GM12878 (cell line): Measurements from ENCODE around the gene NEO1. TPM values are rescaled to one million over a fixed set of nuclear protein-coding genes. Genes with fewer than 3 reads are reported as not detected.

Experiments used
- ATAC-seq: fragments of 200-7000 bp; cut with Tn5 transposase; 3 replicates; pipeline ENCODE4 v1.9.1; 2020; ENCODE audit warnings: mild to moderate bottlenecking, moderate library complexity
- BruUV-seq: library from RNA; stranded (reverse); fragments of 400-500 nt; replicated peaks from 2 replicates; lab custom pipeline; 2021; lab: Mats Ljungman, UMichigan
- CTCF ChIA-PET: fragments of 300-600 bp; sonication (Branson Sonifier 250); formaldehyde crosslinking; extraction: SDS; loops from one replicate; lab custom pipeline; 2021; ENCODE audit warnings: inconsistent platforms; lab: Yijun Ruan, JAX
- POLR2A ChIA-PET: fragments of 350-600 bp; formaldehyde crosslinking; extraction: SDS; loops from one replicate; lab custom pipeline; 2021; ENCODE audit warnings: inconsistent platforms; lab: Charles Lee
- RAD21 ChIA-PET: fragments of 300-600 bp; sonication (Branson Sonifier 250); formaldehyde crosslinking; loops from one replicate; lab custom pipeline; 2023; ENCODE audit warnings: antibody characterized with exemption; ENCODE audit not compliant: unreplicated experiment; lab: Charles Lee
- SMC1A ChIA-PET: fragments of 300-600 bp; sonication (Branson Sonifier 250); formaldehyde crosslinking; loops from one replicate; lab custom pipeline; 2023; ENCODE audit not compliant: unreplicated experiment, uncharacterized antibody; lab: Charles Lee
- DNase-seq: peaks from one replicate; pipeline ENCODE4 v3.0.0-alpha.2; 2011; ENCODE audit warnings: low read depth, low spot score
- FAIRE-seq: peaks from 3 replicates; lab custom pipeline; 2011; peaks lifted over from hg19 to GRCh38; lab: Jason Lieb, UNC
- H2AFZ ChIP-seq: 2 replicates; pipeline ENCODE4 v1.6.0; 2011; ENCODE audit warnings: low read depth, low read length, control low read depth; ENCODE audit not compliant: control insufficient read depth
- H3K27ac ChIP-seq: 2 replicates; pipeline ENCODE4 v1.5.1; 2011; ENCODE audit warnings: control low read depth; ENCODE audit not compliant: control insufficient read depth, insufficient read depth
- H3K27me3 ChIP-seq, 2 experiments: replicated peaks in 1 of 2; 2 replicates each; pipeline versions ENCODE4 v1.6.0 to v1.6.1; 2011; ENCODE audit warnings: low read length in 1 of 2; ENCODE audit not compliant: control insufficient read depth in 2 of 2, insufficient read depth in 2 of 2
- H3K36me3 ChIP-seq, 2 experiments: 2 replicates each; pipeline ENCODE4 v1.5.1; 2011; ENCODE audit warnings: low read length in 1 of 2; ENCODE audit not compliant: control insufficient read depth in 2 of 2, insufficient read depth in 2 of 2
- H3K4me1 ChIP-seq: 2 replicates; pipeline ENCODE4 v1.6.1; 2011; ENCODE audit warnings: mild to moderate bottlenecking, low read length, moderate library complexity, mixed read lengths; ENCODE audit not compliant: control insufficient read depth, insufficient read depth
- H3K4me2 ChIP-seq: 2 replicates; pipeline ENCODE4 v1.6.0; 2011; ENCODE audit warnings: control low read depth; ENCODE audit not compliant: control insufficient read depth, insufficient read depth
- H3K4me3 ChIP-seq: fragments of 200-600 bp; sonication (generic); 2 replicates; pipeline ENCODE4 v1.5.1; 2016
- H3K79me2 ChIP-seq: 2 replicates; pipeline ENCODE4 v1.6.0; 2011; ENCODE audit warnings: low read length; ENCODE audit not compliant: control insufficient read depth, insufficient read depth
- H3K9ac ChIP-seq: 2 replicates; pipeline ENCODE4 v1.8.0; 2011; ENCODE audit warnings: low read length, control low read depth, mixed read lengths; ENCODE audit not compliant: control insufficient read depth, insufficient read depth
- H3K9me3 ChIP-seq: replicated peaks from 3 replicates; pipeline ENCODE4 v1.5.1; 2011; ENCODE audit warnings: mild to moderate bottlenecking, low read length; ENCODE audit not compliant: control insufficient read depth, insufficient read depth
- H4K20me1 ChIP-seq: 2 replicates; pipeline ENCODE4 v1.6.0; 2011; ENCODE audit not compliant: control insufficient read depth, insufficient read depth
- BMI1 ChIP-seq: fragments of 450-650 bp; IDR thresholded peaks from 2 replicates; pipeline ENCODE4 v1.6.1; 2016; ENCODE audit warnings: mild to moderate bottlenecking, moderate library complexity, borderline replicate concordance
- CEBPZ ChIP-seq: fragments of 150-350 bp; IDR thresholded peaks from 2 replicates; pipeline ENCODE4 v1.6.1; 2016; ENCODE audit warnings: low read depth, low read length
- ETV6 ChIP-seq, 2 experiments: fragments of 450-650 bp in 1 of 2; IDR thresholded peaks in 1 of 2; conservative IDR thresholded peaks in 1 of 2; 2 replicates each; pipeline ENCODE4 v1.6.1; 2014; ENCODE audit warnings: antibody characterized with exemption in 1 of 2, borderline replicate concordance in 1 of 2, low read depth in 1 of 2, mild to moderate bottlenecking in 1 of 2, moderate library complexity in 1 of 2
- HDAC2 ChIP-seq: fragments of 200-600 bp; sonication (generic); IDR thresholded peaks from 2 replicates; pipeline ENCODE4 v1.6.1; 2017
- MLLT1 ChIP-seq: fragments of 450-650 bp; IDR thresholded peaks from 2 replicates; pipeline ENCODE4 v1.6.1; 2016; ENCODE audit warnings: mild to moderate bottlenecking
- PAX5 ChIP-seq: IDR thresholded peaks from 2 replicates; pipeline ENCODE4 v1.6.1; 2011; ENCODE audit warnings: low read depth, low read length, borderline replicate concordance
- SPI1 ChIP-seq: IDR thresholded peaks from 2 replicates; pipeline ENCODE4 v1.6.1; 2011; ENCODE audit warnings: low read depth, mild to moderate bottlenecking, low read length, moderate library complexity, borderline replicate concordance; ENCODE audit not compliant: insufficient read depth
- SUZ12 ChIP-seq: fragments of 200-600 bp; sonication (generic); IDR thresholded peaks from one replicate; pipeline ENCODE4 v1.6.1; 2018; ENCODE audit warnings: antibody characterized with exemption, mild to moderate bottlenecking; ENCODE audit not compliant: unreplicated experiment
- TAF1 ChIP-seq: IDR thresholded peaks from 2 replicates; pipeline ENCODE4 v1.6.1; 2011; ENCODE audit warnings: mild to moderate bottlenecking, low read depth, low read length, borderline replicate concordance
- WRNIP1 ChIP-seq: IDR thresholded peaks from 2 replicates; pipeline ENCODE4 v1.6.1; 2011; ENCODE audit warnings: low read depth, low read length, improper control_type of control experiment, borderline replicate concordance
- WGBS: methylation state at CpG from one replicate; pipeline ENCODE4 v1.1.6; 2016; ENCODE audit warnings: low lambda C conversion rate; ENCODE audit not compliant: insufficient replicate concordance, insufficient coverage; ENCODE audit errors: missing lambda C conversion rate; 5-methylcytosine and 5-hydroxymethylcytosine counted together
- in situ Hi-C: fragments of 300-500 bp; cut with MboI; formaldehyde crosslinking; loops from 9 replicates; pipeline ENCODE4 v1.14.3; 2018; ENCODE audit warnings: mixed read lengths
- intact Hi-C: fragments of 100-400 bp; cut with micrococcal nuclease; formaldehyde crosslinking; loops from one replicate; pipeline ENCODE4 v1.14.2; 2022; ENCODE audit not compliant: unreplicated experiment
- polyA plus RNA-seq, 11 experiments: library from polyadenylated mRNA; depleted of rRNA in 4 of 11; unstranded in 6 of 11; stranded (reverse) in 5 of 11; fragments of >200 nt; fragmentation: Nextera tagmentation in 4 of 11; fragmentation: Illumina TruSeq in 1 of 11; extraction: Ambion mirVana in 4 of 11; extraction: Trizol in 1 of 11; gene quantifications; 1 replicate in 1 of 11; 2 replicates in 10 of 11; pipeline versions ENCODE4 v1.2.1 to v1.2.3, GENCODE V29; 2011 to 2016; ENCODE audit warnings: inconsistent platforms in 2 of 11, missing spikeins in 2 of 11, low read depth in 1 of 11
- total RNA-seq, 4 experiments: library from RNA; depleted of rRNA in 3 of 4; stranded (reverse); fragments of >200 nt in 3 of 4; fragmentation: Illumina TruSeq in 1 of 4; extraction: Trizol in 1 of 4; gene quantifications; 2 replicates each; pipeline versions ENCODE4 v1.2.1 to v1.2.3, GENCODE V29; 2013 to 2021
- TF ChIP-seq, protein P1 (sequence below): IDR thresholded peaks from 2 replicates; pipeline ENCODE4 v1.6.1; 2011; ENCODE audit warnings: borderline replicate concordance, low read depth, mild to moderate bottlenecking, moderate library complexity, low read length; ENCODE audit not compliant: insufficient read depth, poor library complexity, severe bottlenecking
- TF ChIP-seq, protein P2 (sequence below): fragments of 450-650 bp; IDR thresholded peaks from 2 replicates; pipeline ENCODE4 v1.6.1; 2017; ENCODE audit warnings: mild to moderate bottlenecking

NEO1 gene
- total and polyA plus RNA-seq, 10 of the 15 experiments (the other 5 are each of a cell fraction or from before 2014, with no cell fraction given), result 0.03 to 2.0 (median 0.32) TPM

GRCh38 chr15:73024168-73024567 lies 28.1 kb upstream of the NEO1 start (continued):
- TF ChIP-seq CEBPZ, result no peak
- no peak for TF ChIP-seq SPI1

DNA sequence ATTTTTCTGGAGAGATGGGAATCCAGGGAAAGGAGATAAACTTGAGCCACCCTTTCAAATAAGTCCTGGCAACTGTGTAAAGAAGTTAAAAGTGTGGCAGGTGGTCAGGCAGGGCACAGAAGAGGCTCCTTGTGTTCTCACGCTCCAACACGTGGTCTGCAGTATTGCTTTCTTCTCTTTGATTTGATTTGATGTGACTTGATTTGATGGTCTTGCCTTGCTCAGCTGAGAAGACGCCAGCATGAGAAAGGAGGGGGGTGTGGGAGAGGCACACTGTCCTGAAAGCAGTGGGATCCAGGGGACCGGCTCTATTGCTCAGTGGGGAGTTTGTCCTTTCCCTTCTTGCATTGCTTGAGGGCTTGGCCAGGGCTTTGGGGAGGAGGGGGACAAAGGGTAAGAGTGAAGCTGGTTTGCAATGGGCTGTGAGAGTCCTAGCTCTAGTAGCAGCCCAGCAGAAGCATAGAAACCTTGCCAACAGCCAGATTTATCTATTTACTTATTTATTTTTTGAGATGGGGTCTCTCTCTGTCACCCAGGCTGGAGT lies 25.7 kb upstream of the NEO1 start:
- Histone ChIP-seq H2AFZ (no peak overlapping the region), H3K36me3 (no peaks in the 10 kb centered on the region), H3K27ac (no peak overlapping the region), H4K20me1 (no peaks in the 10 kb centered on the region), H3K9me3 (no peaks in the 10 kb centered on the region), H3K4me3 (no peak overlapping the region), H3K4me2 (no peak overlapping the region), H3K27me3 (no peaks in the 10 kb centered on the region; a peak in 2 of 4 replicates), H3K79me2 (no peaks in the 10 kb centered on the region), H3K9ac (no peak overlapping the region), H3K4me1 (no peaks in the 10 kb centered on the region)
- FAIRE-seq, result no peak
- no TSS peak for BruUV-seq
- no peak for ATAC-seq
- 7% methylated on average over 4 of the region's 4 CpGs for WGBS
- DNase-seq, result no peak
- ChIA-PET POLR2A (no interaction called here), RAD21 (no interaction called here), SMC1A (no interaction called here), CTCF (interaction anchor here (0.7 to 1.4 kb wide), 2 partner anchors 10 to 230 kb away, joined by 3 to 5 read pairs; no protein-coding TSS in a partner anchor)
- in situ Hi-C loops (no loop called here), intact Hi-C loops (no loop called here)
- TF ChIP-seq SUZ12, result no peak
- TF ChIP-seq HDAC2, result no peak
- TF ChIP-seq, protein P1, sequence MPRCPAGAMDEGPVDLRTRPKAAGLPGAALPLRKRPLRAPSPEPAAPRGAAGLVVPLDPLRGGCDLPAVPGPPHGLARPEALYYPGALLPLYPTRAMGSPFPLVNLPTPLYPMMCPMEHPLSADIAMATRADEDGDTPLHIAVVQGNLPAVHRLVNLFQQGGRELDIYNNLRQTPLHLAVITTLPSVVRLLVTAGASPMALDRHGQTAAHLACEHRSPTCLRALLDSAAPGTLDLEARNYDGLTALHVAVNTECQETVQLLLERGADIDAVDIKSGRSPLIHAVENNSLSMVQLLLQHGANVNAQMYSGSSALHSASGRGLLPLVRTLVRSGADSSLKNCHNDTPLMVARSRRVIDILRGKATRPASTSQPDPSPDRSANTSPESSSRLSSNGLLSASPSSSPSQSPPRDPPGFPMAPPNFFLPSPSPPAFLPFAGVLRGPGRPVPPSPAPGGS, result no peak
- TF ChIP-seq, protein P2, sequence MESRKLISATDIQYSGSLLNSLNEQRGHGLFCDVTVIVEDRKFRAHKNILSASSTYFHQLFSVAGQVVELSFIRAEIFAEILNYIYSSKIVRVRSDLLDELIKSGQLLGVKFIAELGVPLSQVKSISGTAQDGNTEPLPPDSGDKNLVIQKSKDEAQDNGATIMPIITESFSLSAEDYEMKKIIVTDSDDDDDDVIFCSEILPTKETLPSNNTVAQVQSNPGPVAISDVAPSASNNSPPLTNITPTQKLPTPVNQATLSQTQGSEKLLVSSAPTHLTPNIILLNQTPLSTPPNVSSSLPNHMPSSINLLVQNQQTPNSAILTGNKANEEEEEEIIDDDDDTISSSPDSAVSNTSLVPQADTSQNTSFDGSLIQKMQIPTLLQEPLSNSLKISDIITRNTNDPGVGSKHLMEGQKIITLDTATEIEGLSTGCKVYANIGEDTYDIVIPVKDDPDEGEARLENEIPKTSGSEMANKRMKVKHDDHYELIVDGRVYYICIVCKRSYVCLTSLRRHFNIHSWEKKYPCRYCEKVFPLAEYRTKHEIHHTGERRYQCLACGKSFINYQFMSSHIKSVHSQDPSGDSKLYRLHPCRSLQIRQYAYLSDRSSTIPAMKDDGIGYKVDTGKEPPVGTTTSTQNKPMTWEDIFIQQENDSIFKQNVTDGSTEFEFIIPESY, result no peak
- TF ChIP-seq TAF1, result no peak
- TF ChIP-seq BMI1, result no peak
- TF ChIP-seq PAX5, result no peak
- TF ChIP-seq MLLT1, result no peak
- TF ChIP-seq ETV6 (conservative IDR thresholded peaks at IDR 0.05 in 1 of 2, IDR thresholded peaks at IDR 0.05 in 1 of 2; ENCODE audit: borderline replicate concordance in 1 of 2, low read depth in 1 of 2), result no peak
- no peak for TF ChIP-seq WRNIP1
